ENCODE data around the gene MAP3K2.
"Not testable (repeated sequence)": the region's sequence is repeated elsewhere in the genome, so short reads cannot be mapped to it uniquely, and the experiment has no call there.

DNA sequence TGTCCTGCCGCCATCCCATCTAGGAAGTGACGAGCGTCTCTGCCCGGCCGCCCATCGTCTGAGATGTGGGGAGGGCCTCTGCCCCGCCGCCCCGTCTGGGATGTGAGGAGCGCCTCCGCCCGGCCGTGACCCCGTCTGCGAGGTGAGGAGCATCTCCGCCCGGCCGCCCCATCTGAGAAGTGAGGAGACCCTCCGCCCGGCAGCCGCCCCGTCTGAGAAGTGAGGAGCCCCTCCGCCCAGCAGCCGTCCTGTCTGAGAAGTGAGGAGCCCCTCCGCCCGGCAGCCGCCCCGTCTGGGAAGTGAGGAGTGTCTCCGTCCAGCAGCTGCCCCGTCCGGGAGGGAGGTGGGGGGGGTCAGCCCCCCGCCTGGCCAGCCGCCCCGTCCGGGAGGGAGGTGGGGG is 34.6 kb downstream of the MAP3K2 start:
- TF ChIP-seq CTCF (conservative IDR thresholded peaks at IDR 0.05; ENCODE audit: low read depth, low read length); EZH2 (IDR thresholded peaks at IDR 0.05; ENCODE audit: low read length, unreplicated experiment); EZH2phosphoT487 (IDR thresholded peaks at IDR 0.05; ENCODE audit: borderline replicate concordance, low read length): not testable (repeated sequence)

All from PC-3 (cell line).